ENCODE results near the gene SLC12A2. TPM values are rescaled to one million over a fixed set of nuclear protein-coding genes. Genes with fewer than 3 reads are reported as not detected.

Gene SLC12A2
- total RNA-seq, result 15.4 TPM

DNA sequence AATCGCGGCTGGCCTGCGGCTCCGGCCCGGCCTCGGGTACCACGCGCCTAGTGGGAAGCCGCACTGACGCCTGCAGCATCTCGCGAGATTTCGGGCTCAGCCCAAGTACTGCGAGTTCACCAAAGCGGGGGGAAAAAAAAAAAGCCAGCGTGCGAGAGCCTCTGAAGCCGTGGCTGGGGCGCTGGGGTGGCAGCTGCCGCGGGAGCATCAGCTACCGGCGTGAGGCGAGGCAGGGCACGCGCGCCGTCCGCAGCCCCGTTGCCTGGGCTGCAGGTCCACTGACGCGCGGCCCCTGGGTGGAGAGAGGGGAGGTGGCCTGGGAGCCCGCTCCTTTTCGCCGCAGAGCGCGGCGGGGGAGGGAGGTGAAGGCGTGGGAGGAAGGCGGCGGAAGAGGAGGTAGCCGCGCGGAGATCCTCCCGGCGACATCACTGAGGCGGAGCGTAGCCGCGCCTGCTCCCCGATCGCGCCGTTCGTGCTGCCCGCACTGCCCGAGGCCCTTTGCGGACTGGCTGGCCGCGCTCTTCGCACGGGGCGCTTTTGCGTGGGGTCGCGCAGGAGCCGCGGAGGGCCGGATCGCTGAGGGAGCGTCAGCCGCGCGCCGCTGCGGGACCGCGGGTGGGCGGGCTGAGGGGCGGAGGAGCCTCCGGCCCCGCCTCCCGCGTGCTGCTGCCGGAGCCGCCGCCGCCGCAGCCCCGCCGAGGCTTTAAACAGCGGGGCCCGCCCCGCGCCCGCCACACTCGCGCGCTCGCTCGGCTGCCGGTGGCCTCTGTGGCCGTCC, at the start of gene SLC12A2:
Gene SLC12A2, plus strand, starts transcription at position 734 of the 778 bp plus-strand sequence. CDS start 189 bp downstream, outside the sequence.
- ATAC-seq, result peak; percentile 90

DNA sequence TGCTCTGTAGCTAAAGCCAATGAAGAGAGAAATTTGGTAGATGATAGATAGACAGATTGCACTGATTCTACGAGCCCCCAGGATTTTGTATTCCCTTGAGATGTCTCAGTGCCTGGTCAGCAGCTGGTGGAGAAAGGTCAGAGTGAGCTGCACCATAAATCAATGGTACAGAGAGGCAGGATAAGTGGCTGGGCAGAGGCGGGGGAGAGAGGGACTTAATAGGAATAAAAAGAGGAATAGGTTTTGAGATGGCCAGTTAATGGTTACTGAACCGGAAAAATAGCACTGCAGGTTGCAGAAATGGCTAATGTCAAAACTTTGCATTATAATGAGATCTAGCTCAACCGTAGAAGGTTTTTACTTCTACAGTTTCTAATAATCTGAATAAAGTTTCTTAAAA, 47.9 kb upstream of the SLC12A2 start:
- no peak for ATAC-seq

DNA sequence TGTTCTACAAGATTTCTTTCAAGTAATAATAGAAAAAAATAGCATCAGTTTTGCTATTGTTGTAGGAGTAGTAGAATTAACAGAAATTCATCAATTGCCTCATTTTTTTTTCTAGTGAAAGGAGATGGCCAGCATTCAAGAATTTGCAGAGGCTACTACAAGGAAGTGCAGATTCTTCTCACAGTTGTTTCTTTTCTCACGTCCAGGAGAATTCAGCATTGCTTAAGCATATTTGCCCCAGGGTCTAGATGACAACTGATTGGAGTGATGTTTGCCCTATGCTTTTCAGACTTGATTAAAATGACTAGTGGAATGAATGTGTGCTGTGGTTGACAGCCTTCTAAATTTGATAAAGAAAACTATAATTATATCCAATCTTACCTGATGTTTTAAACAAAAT, 46.6 kb upstream of the SLC12A2 start:
- ATAC-seq, result no peak

DNA sequence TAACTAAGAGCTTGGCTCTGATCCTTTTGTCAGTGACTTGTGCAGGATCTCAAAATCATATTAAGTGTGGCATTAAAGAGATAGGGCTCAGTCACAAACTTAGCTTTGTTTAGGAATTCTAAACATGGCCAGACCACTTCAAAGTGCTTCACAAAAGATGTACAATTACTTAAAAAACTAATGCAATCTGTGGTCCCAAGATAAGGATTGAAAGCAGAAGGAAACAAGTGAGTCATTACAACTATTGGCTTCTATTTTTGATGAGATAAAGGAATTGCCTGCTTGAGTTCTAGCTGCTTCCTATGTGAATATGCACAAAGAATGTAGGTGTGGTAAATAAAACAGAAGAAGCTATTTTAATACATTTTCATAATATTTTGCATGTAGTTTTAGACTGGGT, 44.9 kb upstream of the SLC12A2 start:
- no peak for ATAC-seq

DNA sequence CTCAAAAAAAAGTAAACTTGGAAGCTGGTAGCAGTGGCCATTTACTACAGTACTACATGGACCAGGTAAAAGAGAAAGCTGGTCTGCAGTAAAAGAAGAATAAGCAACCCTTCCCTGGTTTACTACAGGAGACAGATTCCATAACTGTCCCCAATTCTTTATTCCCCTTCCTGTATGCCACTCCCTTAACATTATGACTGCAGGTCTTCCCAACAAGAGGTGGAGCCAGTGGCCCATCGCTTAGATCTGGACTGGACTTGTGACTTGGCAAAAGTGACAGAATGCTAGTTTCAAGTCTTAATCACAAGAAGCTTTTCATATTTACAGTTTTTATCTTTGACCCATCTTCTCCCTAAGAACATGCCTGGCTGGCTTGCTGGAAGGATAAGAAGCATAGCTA, 42.6 kb upstream of the SLC12A2 start:
- no peak for ATAC-seq

DNA sequence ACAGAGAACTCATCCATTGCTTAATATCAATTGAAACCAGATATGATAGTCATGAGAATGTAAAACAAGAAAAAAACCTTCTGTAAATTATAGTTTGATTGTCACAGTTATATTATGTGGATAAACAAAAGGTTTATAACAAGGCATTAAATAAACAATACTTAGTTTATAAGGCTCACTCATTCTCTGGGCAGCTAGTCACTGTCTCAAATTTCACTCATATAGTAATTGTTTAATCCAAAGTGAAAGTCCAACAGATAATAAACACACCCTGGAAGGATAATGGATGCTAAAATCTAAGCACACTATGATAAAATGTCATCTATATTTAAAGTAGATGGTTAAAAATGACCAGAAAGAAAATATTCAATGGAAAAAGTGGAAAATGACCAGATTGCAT, 30.8 kb upstream of the SLC12A2 start:
- ATAC-seq, result no peak

DNA sequence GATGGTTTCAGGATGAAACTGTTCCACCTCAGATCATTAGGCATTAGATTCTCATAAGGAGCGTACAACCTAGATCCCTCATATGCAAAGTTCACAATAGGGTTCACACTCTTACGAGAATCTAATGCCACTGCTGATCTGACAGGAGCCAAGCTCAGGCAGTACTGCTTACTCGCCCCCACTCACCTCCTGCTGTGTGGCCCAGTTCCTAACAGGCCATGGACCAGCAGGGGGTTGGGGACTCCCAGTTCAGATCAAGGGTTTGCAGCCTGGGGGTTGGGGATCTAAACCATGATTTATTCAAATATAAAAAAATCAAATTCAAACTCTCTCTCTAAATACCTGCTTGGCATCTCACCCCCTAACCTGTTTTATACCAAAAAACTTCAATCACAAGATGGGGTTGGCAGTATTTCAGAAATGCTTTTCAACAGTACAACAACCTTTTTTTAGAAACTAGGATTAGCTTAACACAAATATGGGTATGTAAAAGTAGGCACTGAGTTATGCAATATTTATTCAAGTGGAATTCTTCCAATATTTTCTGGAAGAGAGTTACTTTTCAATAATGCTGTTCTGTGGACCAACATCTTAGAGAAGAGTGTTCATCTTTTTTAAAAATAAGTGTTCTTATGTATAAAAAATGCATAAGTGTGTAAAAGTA, 30.1 kb upstream of the SLC12A2 start:
- no peak for ATAC-seq

DNA sequence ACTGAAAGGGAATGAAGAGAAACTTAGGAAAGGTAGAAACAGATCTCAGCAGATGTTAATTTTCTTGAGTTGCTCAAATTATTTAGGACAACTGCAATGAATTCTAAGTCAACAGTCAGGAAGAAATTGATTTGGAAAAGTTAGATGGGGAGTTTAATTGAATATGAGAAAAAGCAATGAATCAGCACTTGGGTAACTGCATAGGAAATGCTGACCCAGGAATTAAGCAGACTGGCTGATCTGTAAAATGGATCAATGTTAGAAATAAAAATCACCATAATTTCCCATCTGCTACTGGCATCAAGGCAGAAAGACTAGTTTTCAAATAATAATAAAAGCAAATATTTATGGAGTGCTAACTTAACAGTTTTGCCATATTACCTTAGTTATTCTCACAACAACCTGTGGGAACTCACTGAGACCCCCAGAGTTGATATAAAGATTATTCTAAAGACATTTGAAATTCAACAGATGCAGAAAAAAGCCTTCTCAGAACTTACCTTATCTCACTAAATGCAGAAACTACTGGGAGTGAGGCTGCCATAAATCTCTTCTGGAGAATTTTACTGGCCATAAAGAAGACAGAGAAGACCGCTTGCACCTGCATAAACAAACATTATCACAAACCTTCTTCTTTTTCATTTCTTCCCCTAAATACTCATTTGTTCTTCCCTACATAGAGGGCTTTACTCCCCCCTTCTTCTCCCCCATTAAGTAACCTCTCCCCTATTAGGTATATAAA, 22.8 kb upstream of the SLC12A2 start:
- no peak for ATAC-seq

DNA sequence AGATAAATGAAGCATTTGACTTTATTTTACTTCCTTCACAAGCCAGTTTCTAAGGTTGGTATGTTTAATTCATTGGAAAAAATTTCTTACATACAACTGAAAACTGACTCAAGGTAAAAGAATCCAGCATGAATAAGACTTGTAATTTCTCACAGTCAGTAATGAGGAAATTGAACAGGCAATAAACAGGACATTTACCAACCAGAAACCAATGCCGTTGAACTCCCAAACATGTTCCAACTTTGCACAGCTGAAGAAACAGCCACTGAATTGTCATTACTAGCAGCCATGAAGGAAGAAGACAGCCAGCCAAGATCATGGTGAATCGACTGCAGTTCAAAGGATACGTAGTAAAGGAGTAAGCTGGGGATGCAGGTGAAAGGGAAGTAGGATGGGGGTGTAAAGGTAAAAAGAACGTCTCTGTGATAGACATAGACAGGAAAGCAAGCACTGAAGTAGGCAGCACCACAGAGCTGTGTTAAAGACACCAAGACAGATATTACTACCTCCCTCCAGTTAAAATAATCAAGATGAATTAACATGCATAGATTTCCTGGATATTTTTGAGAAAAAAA, 21.3 kb upstream of the SLC12A2 start:
- peak; percentile 62 for ATAC-seq

DNA sequence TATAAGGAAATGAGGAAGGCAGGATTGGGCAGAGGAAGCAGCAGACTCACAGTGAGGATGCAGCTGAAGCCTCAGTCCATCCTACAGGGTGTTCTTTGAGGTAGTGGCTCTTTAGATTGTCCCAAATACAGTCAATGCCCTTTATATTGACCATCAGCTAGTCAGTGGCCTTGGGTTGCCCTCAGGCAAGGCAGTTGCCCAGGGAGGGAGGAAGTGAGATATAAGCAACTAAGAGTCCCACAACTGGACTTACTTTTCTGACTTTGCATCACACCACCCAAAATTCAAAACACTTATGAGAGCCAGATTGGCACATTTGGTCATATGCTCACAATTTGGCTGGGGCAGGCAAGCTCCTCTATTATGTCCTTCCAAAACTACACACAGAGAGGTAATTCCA, 9.4 kb upstream of the SLC12A2 start:
- no peak for ATAC-seq

DNA sequence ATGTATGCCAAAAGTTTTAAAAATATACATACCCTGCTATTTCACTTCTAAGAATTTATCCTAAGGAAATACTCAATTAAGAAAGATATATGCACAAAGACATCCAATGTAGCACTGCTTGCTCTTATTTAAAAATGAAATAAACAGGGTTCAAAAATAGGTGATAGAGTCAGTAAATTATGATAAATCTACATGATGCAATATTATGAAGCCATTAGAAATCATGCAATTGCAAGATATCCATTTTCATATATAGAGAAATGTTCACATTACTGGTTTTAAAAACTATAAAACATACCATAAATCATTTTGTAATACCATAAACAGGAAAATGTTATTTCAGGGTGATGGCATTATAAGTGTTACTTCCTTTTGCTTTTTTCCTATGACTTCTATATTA, 8.6 kb upstream of the SLC12A2 start:
- no peak for ATAC-seq

DNA sequence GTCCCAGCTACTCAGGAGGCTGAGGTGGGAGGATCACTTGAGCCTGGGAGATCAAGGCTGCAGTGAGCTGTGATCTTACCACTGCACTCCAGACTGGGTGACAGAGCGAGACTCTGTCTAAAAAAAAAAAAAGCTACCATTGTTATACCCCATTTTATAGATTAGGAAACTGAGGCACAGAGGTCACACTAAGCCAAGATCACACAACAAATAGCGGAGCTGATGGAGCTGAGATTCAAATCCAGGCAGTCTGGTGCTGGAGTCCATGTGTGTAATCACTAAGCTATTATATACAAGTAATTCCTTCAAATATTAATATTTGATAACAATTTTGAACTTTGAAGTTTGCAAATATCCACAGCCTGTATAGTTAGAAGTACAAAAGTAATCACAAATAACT, 6.0 kb upstream of the SLC12A2 start:
- no peak for ATAC-seq

DNA sequence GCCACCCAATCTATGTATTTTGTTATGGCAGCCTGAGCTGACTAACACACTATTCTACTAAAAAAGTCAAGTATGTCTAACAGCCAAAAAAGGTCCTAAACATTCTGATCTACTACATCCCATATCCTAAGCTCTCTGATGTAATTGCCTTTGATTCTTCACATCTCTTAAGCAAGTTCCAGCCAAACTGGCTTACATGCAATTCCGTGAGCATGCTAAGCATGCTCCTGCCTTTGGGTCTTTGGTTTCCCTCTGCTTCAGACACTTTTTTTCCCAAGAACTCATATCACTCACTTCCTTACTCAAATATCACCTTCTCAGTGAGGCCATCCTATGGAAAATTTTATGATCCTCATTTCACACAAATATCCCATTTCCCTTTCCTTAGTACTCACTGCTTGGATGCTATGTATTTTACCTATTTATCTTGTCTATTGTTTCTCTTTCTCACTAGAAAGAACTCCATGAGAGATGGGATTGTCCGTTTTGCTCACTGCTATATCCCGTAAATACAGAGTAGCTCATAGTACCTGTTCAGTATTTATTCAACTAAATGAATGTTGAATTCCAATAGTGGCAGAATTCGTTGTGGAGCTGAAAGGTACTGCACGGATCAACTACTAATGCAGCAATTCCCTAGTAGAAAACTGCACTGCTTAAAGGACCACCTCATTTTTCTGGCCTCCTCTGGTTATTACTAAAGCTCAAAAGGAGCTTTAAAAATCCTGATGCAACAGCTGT, 2.3 kb upstream of the SLC12A2 start:
- ATAC-seq, result no peak

DNA sequence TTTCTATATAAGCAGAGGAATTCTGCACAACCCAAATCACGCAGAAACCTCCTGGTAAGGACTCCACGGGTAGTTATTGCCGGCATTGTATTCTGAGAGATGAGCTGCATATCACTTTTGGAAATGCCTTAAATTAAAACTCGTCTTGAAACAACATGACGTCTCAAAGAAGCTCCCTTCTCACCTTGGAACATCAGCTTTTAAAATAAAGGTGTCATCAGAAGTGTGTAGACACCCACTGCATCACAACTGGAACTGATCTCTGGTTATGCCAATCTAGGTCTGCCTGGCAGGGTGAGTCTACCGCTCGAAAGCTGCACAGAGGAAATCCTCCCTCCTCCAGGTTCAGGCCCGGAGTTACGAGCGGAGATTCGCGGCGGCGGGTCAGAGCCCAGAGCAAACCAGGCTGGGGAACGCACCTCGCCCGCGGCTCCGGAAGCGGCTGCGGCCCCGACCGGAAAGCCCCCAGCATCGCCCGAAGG, 974 bp upstream of the SLC12A2 start:
- ATAC-seq, result peak; percentile 41

DNA sequence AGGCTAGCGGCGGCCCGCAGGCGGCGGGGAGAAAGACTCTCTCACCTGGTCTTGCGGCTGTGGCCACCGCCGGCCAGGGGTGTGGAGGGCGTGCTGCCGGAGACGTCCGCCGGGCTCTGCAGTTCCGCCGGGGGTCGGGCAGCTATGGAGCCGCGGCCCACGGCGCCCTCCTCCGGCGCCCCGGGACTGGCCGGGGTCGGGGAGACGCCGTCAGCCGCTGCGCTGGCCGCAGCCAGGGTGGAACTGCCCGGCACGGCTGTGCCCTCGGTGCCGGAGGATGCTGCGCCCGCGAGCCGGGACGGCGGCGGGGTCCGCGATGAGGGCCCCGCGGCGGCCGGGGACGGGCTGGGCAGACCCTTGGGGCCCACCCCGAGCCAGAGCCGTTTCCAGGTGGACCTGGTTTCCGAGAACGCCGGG, 253 bp downstream of the SLC12A2 start:
- peak; percentile 20 for ATAC-seq

DNA sequence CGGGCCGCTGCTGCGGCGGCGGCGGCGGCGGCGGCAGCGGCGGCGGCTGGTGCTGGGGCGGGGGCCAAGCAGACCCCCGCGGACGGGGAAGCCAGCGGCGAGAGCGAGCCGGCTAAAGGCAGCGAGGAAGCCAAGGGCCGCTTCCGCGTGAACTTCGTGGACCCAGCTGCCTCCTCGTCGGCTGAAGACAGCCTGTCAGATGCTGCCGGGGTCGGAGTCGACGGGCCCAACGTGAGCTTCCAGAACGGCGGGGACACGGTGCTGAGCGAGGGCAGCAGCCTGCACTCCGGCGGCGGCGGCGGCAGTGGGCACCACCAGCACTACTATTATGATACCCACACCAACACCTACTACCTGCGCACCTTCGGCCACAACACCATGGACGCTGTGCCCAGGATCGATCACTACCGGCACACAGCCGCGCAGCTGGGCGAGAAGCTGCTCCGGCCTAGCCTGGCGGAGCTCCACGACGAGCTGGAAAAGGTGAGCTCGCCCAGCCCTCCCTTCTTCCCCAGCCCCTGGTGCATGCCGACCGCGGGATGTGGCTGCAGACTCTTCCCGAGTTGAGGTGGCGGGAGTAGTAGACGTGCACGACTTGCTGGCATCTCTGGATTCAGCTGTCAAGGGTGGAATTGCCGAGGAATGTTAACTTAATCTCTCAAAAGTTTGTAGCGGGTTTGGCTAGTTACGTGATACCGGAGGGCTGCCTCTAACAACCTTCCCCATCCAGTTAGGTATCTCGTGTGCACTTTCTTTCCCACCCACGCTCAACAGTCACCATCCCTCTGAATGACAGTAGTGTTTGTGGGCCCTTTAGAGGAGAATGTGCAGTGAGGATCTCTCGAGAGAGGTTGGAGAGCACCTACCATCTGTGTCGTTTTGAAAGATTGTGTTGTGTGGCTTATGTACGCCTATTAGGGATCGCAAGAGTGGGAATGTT, 932 bp downstream of the SLC12A2 start:
- ATAC-seq, result peak; percentile 8

DNA sequence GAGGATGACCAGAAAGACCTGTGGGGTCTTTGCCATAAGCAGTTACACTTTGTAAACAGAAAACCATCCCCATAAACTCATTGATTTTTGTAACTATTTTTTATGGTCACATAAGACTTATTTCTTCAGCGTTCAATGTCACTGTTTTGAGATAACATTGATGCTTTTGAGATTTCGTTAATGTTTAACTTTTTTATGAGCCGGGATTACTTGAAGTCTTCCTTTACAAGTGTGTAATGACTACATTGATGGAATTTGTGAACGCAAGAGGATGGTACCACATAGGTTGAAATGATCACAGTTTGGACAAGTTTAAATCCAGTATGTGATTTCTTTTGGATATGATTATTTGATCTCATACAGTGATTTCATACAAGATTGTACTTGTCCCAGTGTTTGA, 1.8 kb downstream of the SLC12A2 start:
- ATAC-seq, result no peak

DNA sequence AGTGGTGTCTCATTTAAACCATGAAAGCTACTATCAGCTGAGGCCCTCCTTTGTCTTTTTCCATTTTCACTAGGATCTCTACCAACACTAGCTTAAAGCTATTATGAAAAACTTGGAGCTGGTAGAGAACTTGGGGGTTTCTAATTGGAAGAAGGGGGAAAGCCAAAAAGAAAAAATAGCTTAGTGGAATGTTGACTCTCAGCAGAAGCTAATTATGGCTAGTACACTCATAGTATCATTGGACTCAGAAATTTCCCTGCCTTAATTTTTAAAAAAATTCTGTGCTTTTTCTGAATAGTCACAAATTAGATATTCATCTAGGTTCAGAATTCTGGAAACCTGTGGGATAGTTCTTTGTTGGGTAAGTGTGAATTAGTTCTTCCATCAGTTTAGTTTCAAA, 8.0 kb downstream of the SLC12A2 start:
- no peak for ATAC-seq

DNA sequence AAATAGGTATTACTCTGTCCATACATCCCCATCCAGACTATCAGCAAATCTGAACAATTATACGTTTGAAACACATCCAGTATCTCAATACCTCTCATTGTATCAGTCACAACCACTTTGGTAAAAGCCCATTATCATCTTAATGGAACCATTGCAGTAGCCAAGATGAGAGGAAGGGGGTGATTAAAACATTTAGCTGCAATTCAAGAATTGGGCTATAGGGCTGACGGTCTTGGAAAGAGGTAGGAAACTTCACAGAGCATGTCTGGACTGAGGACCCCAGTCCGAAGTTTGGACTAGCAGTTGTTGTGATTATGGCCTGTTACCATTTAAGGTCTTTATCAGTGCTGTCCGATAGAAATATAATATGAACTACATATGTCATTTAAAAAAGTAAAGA, 8.6 kb downstream of the SLC12A2 start:
- ATAC-seq, result no peak

DNA sequence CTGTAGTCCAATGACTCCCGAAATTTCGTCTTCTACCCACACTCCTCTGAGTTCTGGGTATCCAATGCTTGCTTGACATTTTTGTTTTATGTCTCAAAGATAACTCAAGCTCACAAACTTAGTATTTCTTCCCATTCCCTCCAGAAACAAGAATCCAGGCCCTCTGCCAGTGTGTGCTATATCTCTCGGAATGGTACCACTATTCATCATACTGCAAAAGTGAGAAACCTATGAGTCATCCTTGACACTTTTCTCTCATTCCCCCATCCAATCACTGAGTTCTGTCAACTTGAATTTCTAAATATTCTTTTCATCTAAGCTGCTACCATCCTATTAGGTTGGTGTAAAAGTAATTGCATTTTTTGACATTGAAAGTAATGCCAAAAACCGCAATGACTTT, 9.8 kb downstream of the SLC12A2 start:
- no peak for ATAC-seq

DNA sequence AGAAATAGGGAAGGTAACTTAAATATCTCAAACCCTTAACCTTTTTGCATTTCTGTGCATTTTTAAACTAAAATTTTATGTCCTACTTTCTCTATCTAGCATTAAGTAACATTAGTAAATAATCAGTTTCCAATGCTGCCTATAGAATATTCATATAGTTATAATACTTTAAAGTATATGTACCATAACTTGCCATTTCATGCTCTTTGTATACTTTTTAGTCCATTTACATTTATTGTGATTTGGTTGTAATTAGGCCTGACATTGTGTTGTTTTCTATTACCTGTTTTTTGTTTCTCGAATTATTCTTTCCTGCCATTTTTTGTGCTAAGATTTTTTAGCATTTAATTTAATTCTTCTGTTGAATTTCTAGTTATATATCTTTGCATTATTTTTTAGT, 13.7 kb downstream of the SLC12A2 start:
- no peak for ATAC-seq
